ENCODE results near the gene RNF168. TPM values are rescaled to one million over a fixed set of nuclear protein-coding genes. Genes with fewer than 3 reads are reported as not detected.

RNF168 gene
- total and polyA plus RNA-seq, 11 donors, result 8.4 to 31.8 (median 20.8) TPM

- intact Hi-C loops (cut with DNase I), result loop anchor here in 1 of 10 donors (10.0 kb wide), 1 partner anchor 418 kb away; the partner anchor contains the start of gene PIGZ
- no peak for ATAC-seq
These were observed 43.5 kb upstream of the RNF168 start for GRCh38 chr3:196547067-196547466.

GRCh38 chr3:196546537-196546936, 43.0 kb upstream of the RNF168 start:
- H3K9me3 ChIP-seq, result no peaks in the 10 kb centered on the region
- H3K4me3 ChIP-seq, result no peak overlapping the region
- intact Hi-C loops (cut with DNase I), result loop anchor here in 1 of 10 donors (10.0 kb wide), 1 partner anchor 418 kb away; the partner anchor contains the start of gene PIGZ
- 86 to 90% (median 88%) methylated on average over 5 of the region's 5 CpGs for WGBS, 4 donors
- no peak overlapping the region for H3K27ac ChIP-seq
- TF ChIP-seq POLR2A (IDR thresholded peaks at IDR 0.05) (no peak), CTCF (IDR thresholded peaks at IDR 0.05) (no peak)
- H3K27me3 ChIP-seq, result no peaks in the 10 kb centered on the region
- ATAC-seq (no peak), DNase-seq (no peak)
- no peaks in the 10 kb centered on the region for H3K4me1 ChIP-seq
- no peaks in the 10 kb centered on the region for H3K36me3 ChIP-seq

More at GRCh38 chr3:196547067-196547466, 43.5 kb upstream of the RNF168 start:
- no peaks in the 10 kb centered on the region for H3K9me3 ChIP-seq
- H3K27me3 ChIP-seq, result no peaks in the 10 kb centered on the region
- DNase-seq, result no peak
- WGBS, 4 donors, result 86 to 96% (median 95%) methylated on average over 2 of the region's 2 CpGs
- H3K4me1 ChIP-seq, result no peaks in the 10 kb centered on the region
- no peak overlapping the region for H3K4me3 ChIP-seq
- H3K36me3 ChIP-seq, result no peaks in the 10 kb centered on the region
- H3K27ac ChIP-seq, result no peak overlapping the region
- peak in 1 of 12 donors; percentile 10 for TF ChIP-seq CTCF (IDR thresholded peaks at IDR 0.05)
- TF ChIP-seq POLR2A (IDR thresholded peaks at IDR 0.05), result no peak

- ATAC-seq, result no peak
- Histone ChIP-seq H3K36me3 (no peaks in the 10 kb centered on the region), H3K9me3 (no peaks in the 10 kb centered on the region), H3K27ac (no peak overlapping the region), H3K27me3 (no peaks in the 10 kb centered on the region), H3K4me1 (no peaks in the 10 kb centered on the region), H3K4me3 (no peak overlapping the region)
- intact Hi-C loops (cut with DNase I), result loop anchor here in 1 of 10 donors (10.0 kb wide), 1 partner anchor 420 kb away; the partner anchor contains the start of gene PIGZ
- 92 to 99% (median 97%) methylated on average over 2 of the region's 2 CpGs for WGBS, 4 donors
- TF ChIP-seq CTCF (IDR thresholded peaks at IDR 0.05) (no peak), POLR2A (IDR thresholded peaks at IDR 0.05) (no peak)
- no peak for DNase-seq
These were observed 41.0 kb upstream of the RNF168 start for GRCh38 chr3:196544491-196544992.

- TF ChIP-seq CTCF (IDR thresholded peaks at IDR 0.05), result no peak
- TF ChIP-seq POLR2A (IDR thresholded peaks at IDR 0.05), result no peak
- H3K4me3 ChIP-seq, result no peak overlapping the region
- no peak overlapping the region for H3K27ac ChIP-seq
- DNase-seq, result no peak
- H3K9me3 ChIP-seq, result no peaks in the 10 kb centered on the region
- intact Hi-C loops (cut with DNase I), result loop anchor here in 1 of 10 donors (10.0 kb wide), 1 partner anchor 423 kb away; the partner anchor contains the start of gene PIGZ
- ATAC-seq, result no peak
- H3K27me3 ChIP-seq, result peaks cover 0 to 3% (median 0%) of the 10 kb centered on the region in 9 donors
- H3K4me1 ChIP-seq, result no peaks in the 10 kb centered on the region
- H3K36me3 ChIP-seq, result no peaks in the 10 kb centered on the region
- WGBS, 4 donors, result 90 to 93% (median 91%) methylated on average over 6 of the region's 6 CpGs
These were observed 38.3 kb upstream of the RNF168 start for GRCh38 chr3:196541684-196542445.

Data from heart left ventricle (tissue), 16 donors.